Endothelial cell (in vitro differentiated cells): ENCODE data around the gene PIBF1. TPM values are rescaled to one million over a fixed set of nuclear protein-coding genes. Genes with fewer than 3 reads are reported as not detected.
"Not testable (repeated sequence)": the region's sequence is repeated elsewhere in the genome, so short reads cannot be mapped to it uniquely, and the experiment has no call there.

Experiments used
- DNase-seq: peaks from one replicate; pipeline ENCODE4 v3.0.0; 2021; ENCODE audit warnings: low spot score
- H3K27ac Mint-ChIP-seq: one replicate; pipeline ENCODE4 v1.8.0; 2021; ENCODE audit warnings: mixed read lengths, inconsistent platforms; ENCODE audit not compliant: unreplicated experiment
- H3K27me3 Mint-ChIP-seq: one replicate; pipeline ENCODE4 v1.8.0; 2021; ENCODE audit warnings: mild to moderate bottlenecking, moderate library complexity, mixed read lengths, inconsistent platforms; ENCODE audit not compliant: unreplicated experiment
- H3K36me3 Mint-ChIP-seq: one replicate; pipeline ENCODE4 v1.8.0; 2021; ENCODE audit warnings: mild to moderate bottlenecking, low read depth, mixed read lengths, inconsistent platforms; ENCODE audit not compliant: unreplicated experiment
- H3K4me1 Mint-ChIP-seq: one replicate; pipeline ENCODE4 v1.8.0; 2021; ENCODE audit warnings: mild to moderate bottlenecking, mixed read lengths, inconsistent platforms; ENCODE audit not compliant: unreplicated experiment
- H3K4me3 Mint-ChIP-seq: one replicate; pipeline ENCODE4 v1.8.0; 2021; ENCODE audit warnings: mild to moderate bottlenecking, mixed read lengths, inconsistent platforms; ENCODE audit not compliant: unreplicated experiment
- H3K9me3 Mint-ChIP-seq: one replicate; pipeline ENCODE4 v1.8.0; 2021; ENCODE audit warnings: mixed read lengths, inconsistent platforms; ENCODE audit not compliant: unreplicated experiment
- CTCF ChIP-seq: fragments of 200-600 bp; sonication (generic); IDR thresholded peaks from one replicate; pipeline ENCODE4 v1.5.0; 2021; ENCODE audit warnings: antibody characterized with exemption; ENCODE audit not compliant: unreplicated experiment
- total RNA-seq: library from RNA; stranded (reverse); fragmentation: NEBNext Ultra II Directional; extraction: Animal tissue kit (Norgen Biotek cat#: 25700); gene quantifications from one replicate; pipeline ENCODE4 v1.2.1, GENCODE V29; 2021; ENCODE audit not compliant: unreplicated experiment

The PIBF1 gene
- total RNA-seq, 1 donor from 2014 or later: 24.0 TPM

DNA sequence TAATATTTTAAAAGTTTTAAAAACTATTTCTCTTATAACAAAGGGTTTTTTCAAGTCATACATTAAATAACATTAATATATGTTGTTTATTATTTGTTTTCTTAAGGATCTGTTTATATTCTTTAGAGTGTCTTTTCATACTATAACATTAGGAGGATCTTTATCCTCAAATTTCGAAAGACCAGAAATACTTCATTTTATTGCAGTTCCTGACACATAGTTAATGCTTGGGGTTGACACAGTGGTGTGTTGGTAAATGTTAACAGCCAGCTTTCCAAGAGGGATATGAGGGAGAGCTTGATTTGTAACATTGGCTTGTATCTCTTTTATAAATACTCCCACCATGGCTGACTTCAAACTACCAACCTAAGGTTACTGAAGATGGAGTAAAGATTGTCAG is 150.3 kb downstream of the PIBF1 start:
- Mint-ChIP-seq H3K4me3 (no peak overlapping the region), H3K27me3 (no peaks in the 10 kb centered on the region), H3K27ac (no peak overlapping the region), H3K4me1 (no peaks in the 10 kb centered on the region), H3K36me3 (no peaks in the 10 kb centered on the region), H3K9me3 (no peaks in the 10 kb centered on the region)
- no peak for DNase-seq
- no peak for TF ChIP-seq CTCF

DNA sequence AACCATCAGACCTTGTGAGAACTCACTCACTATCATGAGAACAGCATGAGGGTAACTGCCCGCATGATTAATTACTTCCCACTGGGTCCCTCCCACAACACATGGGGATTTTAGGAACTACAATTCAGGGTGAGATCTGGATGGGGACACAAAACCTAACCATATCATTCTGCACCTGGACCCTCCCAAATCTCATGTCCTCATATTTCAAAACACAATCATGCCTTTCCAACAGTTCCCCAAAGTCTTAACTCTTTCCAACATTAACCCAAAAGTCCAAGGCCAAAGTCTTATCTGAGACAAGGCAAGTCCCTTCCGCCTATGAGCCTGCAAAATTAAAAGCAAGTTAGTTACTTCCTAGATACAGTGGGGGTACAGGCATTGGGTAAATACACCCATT is 164.3 kb downstream of the PIBF1 start:
- not testable (repeated sequence) for H3K27me3 Mint-ChIP-seq, H3K4me3 Mint-ChIP-seq, DNase-seq, H3K27ac Mint-ChIP-seq, H3K9me3 Mint-ChIP-seq, H3K4me1 Mint-ChIP-seq
- peaks cover 23% of the 10 kb centered on the region for H3K36me3 Mint-ChIP-seq

GRCh38 chr13:72952529-72953141 is 170.7 kb downstream of the PIBF1 start:
- Mint-ChIP-seq H3K27ac (no peak overlapping the region), H3K9me3 (no peaks in the 10 kb centered on the region), H3K27me3 (no peaks in the 10 kb centered on the region), H3K36me3 (peaks cover 19% of the 10 kb centered on the region), H3K4me3 (no peak overlapping the region), H3K4me1 (no peaks in the 10 kb centered on the region)
- DNase-seq: no peak
- TF ChIP-seq CTCF: no peak

DNA sequence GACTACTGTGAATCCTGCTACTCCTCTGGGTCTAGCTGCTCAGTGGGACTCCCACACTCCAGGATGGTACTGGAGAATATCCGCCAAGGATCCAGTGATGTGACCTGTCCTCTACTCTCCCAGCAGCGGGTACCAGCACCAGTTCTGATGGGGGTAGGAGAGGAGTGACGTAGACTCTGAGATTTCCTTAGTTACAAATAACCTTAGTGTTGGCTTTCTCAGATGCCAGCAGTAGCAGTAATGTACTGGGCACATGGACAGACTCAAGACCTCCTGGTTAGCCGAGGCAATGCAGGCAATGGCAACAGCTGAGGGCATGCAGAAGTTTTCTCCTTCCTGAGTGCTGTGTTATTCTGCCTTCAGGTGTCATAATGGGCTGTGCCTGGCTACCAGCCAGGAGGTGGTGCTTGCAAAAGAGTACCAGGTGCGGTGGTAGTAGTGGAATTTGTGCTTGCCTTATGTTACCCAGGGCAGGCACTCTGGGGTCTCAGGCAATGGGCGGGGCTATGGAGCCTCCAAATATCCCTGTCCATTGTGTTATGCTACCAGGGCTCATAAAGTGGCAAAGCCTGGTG is 171.5 kb downstream of the PIBF1 start:
- no peak for DNase-seq
- Mint-ChIP-seq H3K27ac (no peak overlapping the region), H3K9me3 (no peaks in the 10 kb centered on the region), H3K4me3 (no peak overlapping the region), H3K4me1 (no peaks in the 10 kb centered on the region), H3K36me3 (peaks cover 11% of the 10 kb centered on the region), H3K27me3 (no peaks in the 10 kb centered on the region)
- TF ChIP-seq CTCF: no peak

DNA sequence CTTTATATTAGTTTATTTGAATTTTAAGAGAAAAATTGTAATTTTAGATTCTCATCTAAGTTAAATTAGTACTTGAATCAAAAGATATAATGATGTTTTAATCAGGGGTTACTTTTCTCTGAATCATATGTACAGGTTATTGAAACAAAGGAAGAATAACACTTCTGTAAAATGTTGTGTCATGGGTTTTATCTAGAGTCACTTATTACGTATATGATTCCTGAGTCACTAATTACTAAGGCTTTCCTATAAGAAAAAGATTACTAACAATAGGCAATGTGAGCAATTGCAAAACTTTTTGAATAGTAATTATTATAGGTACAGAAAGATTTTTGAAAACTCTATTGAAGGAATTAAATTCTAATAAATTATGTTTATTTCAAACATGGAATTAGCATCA is 177.7 kb downstream of the PIBF1 start:
- H3K27me3 Mint-ChIP-seq: no peaks in the 10 kb centered on the region
- no peak for TF ChIP-seq CTCF
- DNase-seq: no peak

More for the DNA sequence above, 177.7 kb downstream of the PIBF1 start:
- Mint-ChIP-seq H3K9me3 (no peaks in the 10 kb centered on the region), H3K27ac (no peak overlapping the region), H3K36me3 (peaks cover 10% of the 10 kb centered on the region), H3K4me3 (no peak overlapping the region), H3K4me1 (no peaks in the 10 kb centered on the region)
